ENCODE results near the gene NR0B1.

The NR0B1 gene

DNA sequence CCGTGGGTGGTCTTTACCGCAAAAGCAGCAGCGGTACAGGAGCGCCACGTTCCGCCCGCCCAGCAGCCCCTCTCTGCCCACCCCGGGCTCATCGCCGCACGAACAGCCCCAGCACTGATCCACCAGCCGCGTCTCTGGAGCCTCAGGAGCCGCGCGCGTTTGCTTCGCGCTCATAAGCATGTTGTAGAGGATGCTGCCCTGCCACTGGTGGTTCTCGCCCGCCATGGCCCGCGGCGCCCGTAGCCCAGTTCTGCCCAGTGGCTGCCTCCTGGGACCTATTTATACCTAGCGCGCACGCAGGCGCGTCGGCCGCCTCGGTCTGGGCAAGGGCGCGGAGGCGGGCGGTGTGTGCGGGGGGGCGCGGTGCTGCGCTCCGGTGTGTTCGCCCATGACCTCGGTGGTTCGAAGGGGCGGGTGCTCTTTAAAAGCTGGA lies at the start of gene NR0B1:
Gene NR0B1, minus strand, starts transcription at position 252 of the 433 bp plus-strand sequence. Its CDS starts 27 bp downstream, at position 225.
- no peak for DNase-seq (ENCODE audit: extremely low read depth in 1 of 2, low read depth in 1 of 2)

GRCh38 chrX:30349946-30350345 lies 40.8 kb upstream of the NR0B1 start:
- DNase-seq (ENCODE audit: extremely low read depth in 1 of 2, low read depth in 1 of 2), result no peak

- no peak for DNase-seq (ENCODE audit: extremely low read depth in 1 of 2, low read depth in 1 of 2)
Measured at GRCh38 chrX:30343206-30343605, 34.0 kb upstream of the NR0B1 start.

DNA sequence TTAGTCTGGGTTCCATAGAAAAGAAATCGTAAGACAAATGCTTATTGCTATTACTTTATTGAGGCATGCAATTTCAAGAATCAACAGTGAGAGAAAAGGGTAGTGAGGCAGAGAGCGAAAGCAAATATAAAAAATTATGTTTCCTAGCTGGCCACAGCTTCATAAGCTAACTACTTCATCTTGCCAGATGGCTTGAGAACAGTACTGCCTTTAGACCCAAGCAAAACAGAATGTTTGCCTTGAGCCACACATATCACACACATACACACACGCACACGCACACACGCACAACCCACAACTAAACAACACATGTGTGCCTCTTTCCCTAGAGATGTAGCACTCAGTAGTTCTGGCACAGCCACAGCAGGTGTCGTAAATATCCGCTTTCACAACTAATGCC lies 31.6 kb upstream of the NR0B1 start:
- no peak for DNase-seq (ENCODE audit: extremely low read depth in 1 of 2, low read depth in 1 of 2)

DNA sequence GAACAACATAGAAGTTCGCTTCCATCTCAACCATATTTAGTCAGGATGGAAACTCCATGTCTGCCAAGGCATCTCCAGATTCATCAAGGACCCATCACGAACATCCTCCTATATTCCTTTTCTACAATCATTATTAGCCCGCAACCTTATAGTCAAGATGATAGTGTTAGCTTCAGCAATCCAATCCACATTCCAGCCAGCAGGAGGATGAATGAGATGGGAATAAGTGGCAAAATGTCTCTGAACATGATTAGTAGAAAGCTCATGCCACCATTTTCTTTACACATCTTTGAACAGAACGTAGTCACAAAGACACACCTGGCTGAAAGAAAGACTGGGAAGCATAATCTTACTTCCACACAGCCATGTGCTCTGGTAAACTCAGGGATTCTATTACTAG lies 18.6 kb upstream of the NR0B1 start:
- no peak for DNase-seq (ENCODE audit: extremely low read depth in 1 of 2, low read depth in 1 of 2)

DNA sequence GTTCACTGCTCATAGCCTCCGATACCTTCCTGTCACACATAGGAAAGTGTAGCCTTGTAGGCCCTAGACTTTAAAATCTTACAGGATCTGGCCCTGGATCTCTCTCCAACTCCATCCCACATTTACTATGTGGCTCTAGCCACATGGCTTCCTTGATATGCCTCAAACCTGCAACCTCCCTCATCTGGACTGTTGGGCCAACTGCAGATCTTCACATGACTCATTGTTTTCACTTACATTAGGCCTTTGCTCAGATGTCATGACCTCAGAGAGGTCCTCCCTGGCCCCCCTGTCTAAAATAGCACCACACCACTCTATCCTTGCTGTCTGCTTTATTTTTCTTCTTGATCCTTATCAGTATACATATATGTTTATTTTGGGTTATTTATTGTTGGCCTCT lies 8.1 kb upstream of the NR0B1 start:
- no peak for DNase-seq (ENCODE audit: extremely low read depth in 1 of 2, low read depth in 1 of 2)

DNA sequence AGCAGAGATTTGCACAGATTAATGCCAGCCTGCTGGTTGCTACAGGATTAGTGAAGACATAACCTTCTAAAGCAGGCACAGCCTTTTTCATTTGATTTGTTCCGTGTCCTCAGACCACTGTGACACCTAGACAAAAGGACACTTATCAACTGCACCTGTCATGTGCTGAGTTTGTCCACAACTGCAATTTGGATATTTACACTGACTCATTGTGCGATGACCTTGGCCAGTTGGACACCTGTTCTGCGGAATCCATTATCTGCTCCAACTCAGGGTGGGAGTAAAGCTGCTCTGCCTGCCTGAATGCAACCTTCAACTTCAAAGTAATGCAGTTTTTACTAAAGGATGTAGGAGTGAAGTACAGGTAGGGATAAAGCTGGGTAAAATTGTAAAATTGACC lies 4.1 kb upstream of the NR0B1 start:
- no peak for DNase-seq (ENCODE audit: extremely low read depth in 1 of 2, low read depth in 1 of 2)

DNA sequence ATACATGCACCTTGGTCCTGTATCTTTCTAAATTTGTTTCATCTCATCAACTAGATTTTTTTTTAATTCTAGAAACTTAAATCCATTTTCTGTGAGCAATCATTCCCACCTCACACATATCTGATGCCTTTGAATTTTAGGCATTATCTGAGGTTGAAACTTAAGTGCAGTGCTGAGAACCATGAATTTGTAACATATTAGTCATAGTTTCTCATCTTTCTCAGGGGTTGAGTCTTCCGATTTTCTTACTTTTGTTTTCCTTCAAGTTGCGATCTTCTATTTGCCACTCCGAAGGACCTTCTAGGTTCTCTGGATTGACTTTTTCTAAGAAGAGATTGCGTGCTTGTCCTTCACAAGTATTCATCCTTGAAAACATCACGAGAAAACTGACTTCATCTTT lies 3.7 kb upstream of the NR0B1 start:
- DNase-seq (ENCODE audit: extremely low read depth in 1 of 2, low read depth in 1 of 2), result no peak

DNA sequence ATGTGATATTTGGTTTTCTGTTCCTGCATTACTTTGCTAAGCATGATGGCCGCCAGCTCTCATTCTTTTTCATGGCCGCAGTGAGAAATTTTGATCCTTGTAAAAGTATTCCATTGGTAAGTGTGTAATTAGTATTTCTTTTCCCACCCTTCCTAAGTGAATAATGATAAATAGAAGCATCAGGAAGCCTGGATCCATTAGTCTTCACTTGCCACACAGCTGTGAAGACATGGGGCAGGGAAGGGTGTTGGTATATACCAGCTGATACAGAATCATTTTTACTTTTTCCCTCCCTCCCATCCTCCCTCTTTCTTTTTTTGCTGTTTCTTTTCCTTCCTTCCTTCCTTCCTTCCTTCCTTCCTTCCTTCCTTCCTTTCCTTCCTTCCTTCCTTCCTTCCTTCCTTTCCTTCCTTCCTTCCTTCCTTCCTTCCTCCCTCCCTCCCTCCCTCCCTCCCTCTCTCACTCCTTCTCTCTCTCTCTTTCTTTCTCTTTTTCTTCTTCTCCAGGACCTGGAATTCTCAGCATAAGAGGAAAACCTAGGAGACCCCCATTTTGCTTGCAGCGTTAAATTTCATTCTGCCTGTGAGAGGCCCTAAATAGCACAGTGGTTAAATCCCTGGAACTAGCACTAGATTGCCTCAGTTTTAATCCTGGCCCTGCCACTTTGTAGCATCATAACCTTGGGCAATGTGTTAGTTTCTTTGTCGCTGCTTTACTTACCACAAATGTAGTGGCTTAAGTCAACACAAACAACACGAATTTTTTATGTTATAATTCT lies 1.4 kb upstream of the NR0B1 start:
- no peak for DNase-seq (ENCODE audit: extremely low read depth in 1 of 2, low read depth in 1 of 2)

- peak in 1 of 2 donors; percentile 2 for DNase-seq (ENCODE audit: extremely low read depth in 1 of 2, low read depth in 1 of 2)
Measured at GRCh38 chrX:30308263-30309138, 689 bp downstream of the NR0B1 start.

DNA sequence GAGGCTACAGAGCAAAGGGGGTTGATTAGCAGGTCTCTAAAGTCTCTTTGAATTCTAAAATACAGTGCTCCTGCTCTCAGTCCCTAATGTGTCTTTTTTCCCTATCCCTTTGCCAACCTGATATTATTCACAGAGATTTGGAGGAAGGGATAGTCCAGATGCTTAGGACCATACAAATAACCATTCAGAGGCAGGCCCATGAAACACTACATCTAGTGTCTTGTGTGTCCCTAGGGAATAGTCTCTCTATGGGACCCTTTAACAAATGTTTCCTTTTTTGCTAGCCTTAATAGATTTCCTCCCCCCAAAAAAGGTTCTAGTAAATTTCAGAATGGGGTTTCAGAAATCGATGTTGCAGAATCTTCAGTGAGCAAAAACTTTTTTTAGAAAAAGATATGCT lies 1.7 kb downstream of the NR0B1 start:
- DNase-seq (ENCODE audit: extremely low read depth in 1 of 2, low read depth in 1 of 2), result no peak

DNA sequence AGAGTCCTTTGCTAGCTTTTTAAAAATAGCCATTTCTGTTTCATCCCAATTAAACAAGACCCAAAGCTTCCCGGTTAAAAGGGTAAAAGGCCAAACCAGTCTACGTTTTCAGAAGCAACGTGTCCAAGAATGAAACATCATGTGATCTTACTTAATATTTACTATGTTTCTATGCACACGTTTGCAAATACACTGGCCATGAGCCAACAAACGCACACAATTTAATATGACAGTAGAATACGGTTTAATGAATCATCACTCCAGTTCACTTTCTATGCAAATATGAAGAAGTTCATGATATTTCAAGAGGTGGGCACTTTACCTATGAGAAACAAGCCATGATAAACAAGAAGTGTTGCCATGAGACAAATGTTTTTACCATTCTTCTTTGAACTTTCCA lies 4.3 kb downstream of the NR0B1 start:
- DNase-seq (ENCODE audit: extremely low read depth in 1 of 2, low read depth in 1 of 2), result no peak

- no peak for DNase-seq (ENCODE audit: extremely low read depth in 1 of 2, low read depth in 1 of 2)
Measured at GRCh38 chrX:30302956-30303355, 6.2 kb downstream of the NR0B1 start.

- DNase-seq (ENCODE audit: extremely low read depth in 1 of 2, low read depth in 1 of 2), result no peak
Measured at GRCh38 chrX:30301963-30302362, 7.2 kb downstream of the NR0B1 start.

GRCh38 chrX:30301208-30301607 lies 8.0 kb downstream of the NR0B1 start:
- no peak for DNase-seq (ENCODE audit: extremely low read depth in 1 of 2, low read depth in 1 of 2)

GRCh38 chrX:30296408-30297254 lies 12.6 kb downstream of the NR0B1 start:
- no peak for DNase-seq (ENCODE audit: extremely low read depth in 1 of 2, low read depth in 1 of 2)

- DNase-seq (ENCODE audit: extremely low read depth in 1 of 2, low read depth in 1 of 2), result no peak
Measured at GRCh38 chrX:30283456-30284200, 25.6 kb downstream of the NR0B1 start.

GRCh38 chrX:30282527-30282926 lies 26.7 kb downstream of the NR0B1 start:
- no peak for DNase-seq (ENCODE audit: extremely low read depth in 1 of 2, low read depth in 1 of 2)

DNA sequence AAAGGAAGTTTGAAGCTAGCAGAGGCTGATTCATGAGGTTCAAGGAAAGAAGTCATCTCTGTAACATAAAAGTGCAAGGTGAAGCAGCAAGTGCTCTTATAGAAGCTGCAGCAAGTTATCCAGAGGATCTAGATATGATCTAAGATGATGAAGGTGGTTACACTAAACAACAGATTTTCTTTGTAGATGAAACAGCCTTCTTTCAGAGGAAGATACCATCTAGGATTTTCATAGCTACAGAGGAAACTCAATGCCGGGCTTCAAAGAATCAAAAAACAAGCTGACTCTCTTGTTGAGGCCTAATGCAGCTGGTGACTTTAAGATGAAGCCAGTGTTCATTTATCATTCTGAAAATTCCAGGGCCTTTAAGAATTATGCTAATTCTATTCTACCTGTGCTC lies 28.8 kb downstream of the NR0B1 start:
- no peak for DNase-seq (ENCODE audit: extremely low read depth in 1 of 2, low read depth in 1 of 2)

- no peak for DNase-seq (ENCODE audit: extremely low read depth in 1 of 2, low read depth in 1 of 2)
Measured at GRCh38 chrX:30278365-30278764, 30.8 kb downstream of the NR0B1 start.

All from stimulated activated CD8-positive, alpha-beta memory T cell treated with anti-CD3 and anti-CD28 coated beads, Interleukin-7, amount 100 ng/mL, for 48 hours (primary cell).